Hepatocyte (in vitro differentiated cells): ENCODE results near the gene CSNK1A1L. TPM values are rescaled to one million over a fixed set of nuclear protein-coding genes. Genes with fewer than 3 reads are reported as not detected.

ENCODE experiments used
- polyA plus RNA-seq: library from polyadenylated mRNA; unstranded; fragments of >200 nt; fragmentation: Nextera tagmentation; extraction: Ambion mirVana; gene quantifications from 2 replicates; pipeline ENCODE4 v1.2.1, GENCODE V29; 2016
- total RNA-seq: library from RNA; depleted of rRNA; stranded (reverse); fragments of >200 nt; gene quantifications from 2 replicates; pipeline ENCODE4 v1.2.3, GENCODE V29; 2014

CSNK1A1L gene
- total and polyA plus RNA-seq, 2 experiments from 2014 or later, result not detected

Other genes starting within 250 kb of the CSNK1A1L start
- gene SMAD9, start 185.4 kb downstream of the CSNK1A1L start, total RNA-seq, result 5.8 and 6.6 TPM in 2 replicates
- gene SMAD9, start 185.4 kb downstream of the CSNK1A1L start, polyA plus RNA-seq, result 3.2 and 4.1 TPM in 2 replicates
- gene ALG5, start 106.3 kb downstream of the CSNK1A1L start, total RNA-seq, result 66.2 and 69.9 TPM in 2 replicates
- 99.4 and 100 TPM in 2 replicates for gene ALG5, start 106.3 kb downstream of the CSNK1A1L start, polyA plus RNA-seq
- gene EXOSC8, start 104.9 kb downstream of the CSNK1A1L start, total RNA-seq, result 31.8 and 35.6 TPM in 2 replicates
- gene EXOSC8, start 104.9 kb downstream of the CSNK1A1L start, polyA plus RNA-seq, result 61.1 and 61.3 TPM in 2 replicates
- gene SUPT20H, start 46.0 kb downstream of the CSNK1A1L start, total RNA-seq, result 49.8 and 58.3 TPM in 2 replicates
- 45.4 and 47.5 TPM in 2 replicates for gene SUPT20H, start 46.0 kb downstream of the CSNK1A1L start, polyA plus RNA-seq